ENCODE data around the gene KRT27. TPM values are rescaled to one million over a fixed set of nuclear protein-coding genes. Genes with fewer than 3 reads are reported as not detected.

The KRT27 gene
- total and polyA plus RNA-seq, 7 donors, result 0.01 TPM; not detected in 6

DNA sequence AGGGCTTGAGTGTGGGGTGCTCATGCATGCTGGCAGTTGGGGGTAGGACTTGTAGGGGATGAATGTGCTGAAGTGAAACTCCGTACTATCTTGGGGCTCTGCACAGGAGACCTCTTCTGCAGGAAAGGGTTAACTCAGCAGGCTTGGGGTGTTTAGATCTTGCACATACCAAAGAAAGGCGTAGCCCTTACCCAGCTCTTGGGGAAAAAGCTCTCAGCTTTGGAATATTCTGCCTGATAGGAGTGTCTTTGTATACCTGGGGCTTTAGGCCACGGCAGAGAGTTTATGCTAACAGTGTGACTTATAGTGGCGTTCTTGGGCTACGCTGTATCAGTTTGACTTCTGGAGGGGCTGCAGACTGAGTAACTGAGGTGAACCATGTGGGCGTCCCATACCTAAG is 48.3 kb downstream of the KRT27 start:
- intact Hi-C loops (cut with DNase I), result no loop called here
- DNase-seq (no peak), ATAC-seq (no peak)
- no peak for TF ChIP-seq CTCF (IDR thresholded peaks at IDR 0.05)
- Histone ChIP-seq H3K36me3 (ENCODE audit: insufficient read depth in 1 of 2, low read depth in 1 of 2) (no peaks in the 10 kb centered on the region), H3K27ac (no peak overlapping the region), H3K4me3 (no peak overlapping the region), H3K27me3 (ENCODE audit: insufficient read depth in 3 of 3, low read length in 2 of 3) (peaks cover 0 to 28% (median 4%) of the 10 kb centered on the region in 3 donors), H3K4me1 (no peaks in the 10 kb centered on the region), H3K9me3 (no peaks in the 10 kb centered on the region)
- 79 to 84% (median 84%) methylated on average over 6 of the region's 6 CpGs for WGBS, 3 donors

- H3K36me3 ChIP-seq (ENCODE audit: insufficient read depth in 1 of 2, low read depth in 1 of 2), result no peaks in the 10 kb centered on the region
- H3K4me3 ChIP-seq, result no peak overlapping the region
- H3K27me3 ChIP-seq (ENCODE audit: insufficient read depth in 3 of 3, low read length in 2 of 3), result peaks cover 0 to 21% (median 0%) of the 10 kb centered on the region in 3 donors
- DNase-seq (no peak), ATAC-seq (no peak)
- H3K4me1 ChIP-seq, result no peaks in the 10 kb centered on the region
- no peaks in the 10 kb centered on the region for H3K9me3 ChIP-seq
- intact Hi-C loops (cut with DNase I), result no loop called here
- no peak for TF ChIP-seq CTCF (IDR thresholded peaks at IDR 0.05)
- 59 to 62% (median 62%) methylated on average over 1 of the region's 1 CpG for WGBS, 3 donors
- no peak overlapping the region for H3K27ac ChIP-seq
These were observed 51.4 kb downstream of the KRT27 start for GRCh38 chr17:40730970-40731369.

GRCh38 chr17:40727447-40728231 is 54.7 kb downstream of the KRT27 start:
- intact Hi-C loops (cut with DNase I), result loop anchor here in 1 of 2 donors (10.0 kb wide), 1 partner anchor 103 kb away; no protein-coding TSS in a partner anchor
- no peak for ATAC-seq
- no peak overlapping the region for H3K4me3 ChIP-seq

GRCh38 chr17:40726919-40727318 is 55.4 kb downstream of the KRT27 start:
- ATAC-seq (no peak), DNase-seq (no peak)
- Histone ChIP-seq H3K4me1 (no peaks in the 10 kb centered on the region), H3K36me3 (ENCODE audit: insufficient read depth in 1 of 2, low read depth in 1 of 2) (no peaks in the 10 kb centered on the region), H3K27ac (no peak overlapping the region), H3K9me3 (no peaks in the 10 kb centered on the region), H3K4me3 (no peak overlapping the region), H3K27me3 (ENCODE audit: insufficient read depth in 3 of 3, low read length in 2 of 3) (peaks cover 0 to 24% (median 0%) of the 10 kb centered on the region in 3 donors)
- 57 to 73% (median 60%) methylated on average over 2 of the region's 2 CpGs for WGBS, 3 donors
- intact Hi-C loops (cut with DNase I), result loop anchor here in 1 of 2 donors (10.0 kb wide), 1 partner anchor 102 kb away; no protein-coding TSS in a partner anchor
- TF ChIP-seq CTCF (IDR thresholded peaks at IDR 0.05), result peak; percentile 21

More at GRCh38 chr17:40727447-40728231, 54.7 kb downstream of the KRT27 start:
- H3K4me1 ChIP-seq, result no peaks in the 10 kb centered on the region
- no peaks in the 10 kb centered on the region for H3K9me3 ChIP-seq
- TF ChIP-seq CTCF (IDR thresholded peaks at IDR 0.05), result no peak
- no peak overlapping the region for H3K27ac ChIP-seq
- 68 to 74% (median 69%) methylated on average over 8 of the region's 8 CpGs for WGBS, 3 donors
- H3K27me3 ChIP-seq (ENCODE audit: insufficient read depth in 3 of 3, low read length in 2 of 3), result peaks cover 0 to 26% (median 0%) of the 10 kb centered on the region in 3 donors
- no peaks in the 10 kb centered on the region for H3K36me3 ChIP-seq (ENCODE audit: insufficient read depth in 1 of 2, low read depth in 1 of 2)
- no peak for DNase-seq

Other genes with a start within 250 kb of the KRT27 start
- gene CCR7, start 217.1 kb downstream of the KRT27 start, total RNA-seq, result under 1 TPM; 0.20 to 0.24 (median 0.21) TPM
- under 1 TPM in 2 of 3 donors, not detected in 1; 0.08 to 0.09 TPM for gene CCR7, start 217.1 kb downstream of the KRT27 start, polyA plus RNA-seq
- 10 to 100 TPM; 49.6 to 64.7 (median 61.6) TPM for gene SMARCE1, start 134.7 kb downstream of the KRT27 start, total RNA-seq
- gene SMARCE1, start 134.7 kb downstream of the KRT27 start, polyA plus RNA-seq, result 10 to 100 TPM; 55.6 to 59.9 (median 55.9) TPM
- under 1 TPM in 1 of 4 donors, not detected in 3; 0.32 TPM for gene KRT222, start 117.4 kb downstream of the KRT27 start, total RNA-seq
- gene KRT222, start 117.4 kb downstream of the KRT27 start, polyA plus RNA-seq, result under 1 TPM; 0.08 to 0.37 (median 0.09) TPM
- not detected for gene KRT24, start 78.8 kb downstream of the KRT27 start, total RNA-seq
- not detected for gene KRT24, start 78.8 kb downstream of the KRT27 start, polyA plus RNA-seq
- not detected for gene KRT25, start 27.2 kb downstream of the KRT27 start, total RNA-seq
- under 1 TPM in 1 of 3 donors, not detected in 2; 0.03 TPM for gene KRT25, start 27.2 kb downstream of the KRT27 start, polyA plus RNA-seq
- gene KRT26, start 10.3 kb downstream of the KRT27 start, total RNA-seq, result not detected
- gene KRT26, start 10.3 kb downstream of the KRT27 start, polyA plus RNA-seq, result not detected
- not detected for gene KRT28, start 17.4 kb upstream of the KRT27 start, total RNA-seq
- not detected for gene KRT28, start 17.4 kb upstream of the KRT27 start, polyA plus RNA-seq
- gene KRT10, start 40.1 kb upstream of the KRT27 start, total RNA-seq, result 10 to 100 TPM; 24.2 to 32.9 (median 30.5) TPM
- 10 to 100 TPM; 23.3 to 38.8 (median 35.3) TPM for gene KRT10, start 40.1 kb upstream of the KRT27 start, polyA plus RNA-seq
- gene KRT12, start 84.7 kb upstream of the KRT27 start, total RNA-seq, result not detected
- gene KRT12, start 84.7 kb upstream of the KRT27 start, polyA plus RNA-seq, result not detected
- gene KRT20, start 102.7 kb upstream of the KRT27 start, total RNA-seq, result under 1 TPM in 1 of 4 donors, not detected in 3; 0.21 TPM
- gene KRT20, start 102.7 kb upstream of the KRT27 start, polyA plus RNA-seq, result under 1 TPM in 2 of 3 donors, not detected in 1; 0.08 to 0.35 TPM
- 1 to 10 TPM in 1 of 4 donors, under 1 TPM in 1, not detected in 2; 0.25 to 1.5 TPM for gene KRT23, start 155.1 kb upstream of the KRT27 start, total RNA-seq
- gene KRT23, start 155.1 kb upstream of the KRT27 start, polyA plus RNA-seq, result under 1 TPM in 1 of 3 donors, not detected in 2; 0.03 TPM
- gene KRT39, start 184.4 kb upstream of the KRT27 start, total RNA-seq, result not detected
- gene KRT39, start 184.4 kb upstream of the KRT27 start, polyA plus RNA-seq, result not detected
- gene KRT40, start 201.8 kb upstream of the KRT27 start, total RNA-seq, result not detected
- gene KRT40, start 201.8 kb upstream of the KRT27 start, polyA plus RNA-seq, result not detected
- not detected for gene KRTAP3-3, start 211.6 kb upstream of the KRT27 start, total RNA-seq
- not detected for gene KRTAP3-3, start 211.6 kb upstream of the KRT27 start, polyA plus RNA-seq
- not detected for gene KRTAP3-2, start 217.4 kb upstream of the KRT27 start, total RNA-seq
- not detected for gene KRTAP3-2, start 217.4 kb upstream of the KRT27 start, polyA plus RNA-seq
- not detected for gene KRTAP3-1, start 226.6 kb upstream of the KRT27 start, total RNA-seq
- gene KRTAP3-1, start 226.6 kb upstream of the KRT27 start, polyA plus RNA-seq, result not detected
- gene KRTAP1-5, start 244.7 kb upstream of the KRT27 start, total RNA-seq, result not detected
- gene KRTAP1-5, start 244.7 kb upstream of the KRT27 start, polyA plus RNA-seq, result not detected
- gene KRTAP1-4, start 247.6 kb upstream of the KRT27 start, total RNA-seq, result not detected
- not detected for gene KRTAP1-4, start 247.6 kb upstream of the KRT27 start, polyA plus RNA-seq